PFSK-1 (cell line): ENCODE results near the gene ASIC1.

Source experiments
- FOXP2 ChIP-seq: optimal IDR thresholded peaks from 2 replicates; pipeline ENCODE3; 2011; ENCODE audit warnings: borderline replicate concordance, control low read depth, inconsistent platforms; ENCODE audit not compliant: insufficient read depth; ENCODE audit errors: extremely low read length, extremely low read depth
- POLR2AphosphoS5 ChIP-seq: IDR thresholded peaks from 2 replicates; pipeline ENCODE4 v1.6.1; 2012; ENCODE audit warnings: low read depth, mild to moderate bottlenecking, control low read depth, low read length, moderate library complexity
- SIN3A ChIP-seq: IDR thresholded peaks from 2 replicates; pipeline ENCODE4 v1.6.1; 2012; ENCODE audit warnings: mild to moderate bottlenecking, low read length, moderate library complexity, borderline replicate concordance; ENCODE audit not compliant: insufficient read depth
- TAF1 ChIP-seq: IDR thresholded peaks from 2 replicates; pipeline ENCODE4 v1.6.1; 2012; ENCODE audit warnings: low read length, control low read depth, borderline replicate concordance; ENCODE audit not compliant: insufficient read depth

DNA sequence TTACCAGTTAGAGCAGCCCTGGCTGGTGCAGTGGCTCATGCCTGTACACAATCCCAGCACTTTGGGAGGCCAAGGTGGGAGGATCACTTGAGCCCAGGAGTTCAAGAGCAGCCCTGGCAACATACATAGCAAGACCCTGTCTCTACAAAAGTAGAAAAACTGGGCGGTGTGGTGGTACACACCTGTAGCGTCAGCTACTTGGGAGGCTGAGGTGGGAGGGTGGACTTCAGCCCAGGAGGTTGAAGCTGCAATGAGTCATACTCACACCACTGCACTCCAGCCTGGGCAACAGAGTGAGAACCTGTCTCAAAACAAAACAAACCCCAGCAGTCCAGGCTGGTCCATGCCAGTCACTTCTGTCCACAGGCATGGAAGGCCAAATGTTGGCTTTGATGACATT lies 62.0 kb downstream of the ASIC1 start:
- no peak for TF ChIP-seq POLR2AphosphoS5
- no peak for TF ChIP-seq TAF1
- no peak for TF ChIP-seq SIN3A
- no peak for TF ChIP-seq FOXP2
